H1 (cell line): ENCODE data around the gene ZNF496. TPM values are rescaled to one million over a fixed set of nuclear protein-coding genes. Genes with fewer than 3 reads are reported as not detected.

Experiments used
- CTCF ChIA-PET: fragments of 300-600 bp; sonication (Branson Sonifier 250); formaldehyde crosslinking; loops from one replicate; lab custom pipeline; 2021; ENCODE audit not compliant: partially characterized antibody; lab: Charles Lee
- POLR2A ChIA-PET: fragments of 300-600 bp; sonication (Branson Sonifier 250); formaldehyde crosslinking; loops from one replicate; lab custom pipeline; 2021; ENCODE audit warnings: inconsistent platforms; ENCODE audit not compliant: partially characterized antibody; lab: Charles Lee
- DNase-seq, 2 experiments: peaks; one replicate each; pipeline versions ENCODE4 v3.0.0 to v3.0.0-alpha.2; 2010 to 2022; ENCODE audit warnings: low spot score in 2 of 2, low read depth in 1 of 2, mixed read lengths in 1 of 2
- FAIRE-seq: peaks from 2 replicates; lab custom pipeline; 2011; peaks lifted over from hg19 to GRCh38; lab: Jason Lieb, UNC
- H2AFZ ChIP-seq: 2 replicates; pipeline ENCODE4 v1.8.1; 2012; ENCODE audit warnings: low read length, inconsistent platforms
- H2AK5ac ChIP-seq: 2 replicates; pipeline ENCODE4 v1.6.1; 2013; ENCODE audit warnings: low read depth, low read length
- H2BK120ac ChIP-seq: replicated peaks from 2 replicates; pipeline ENCODE3; 2013; ENCODE audit warnings: low read depth, low read length, inconsistent platforms
- H2BK12ac ChIP-seq: 2 replicates; pipeline ENCODE4 v1.6.1; 2013; ENCODE audit warnings: low read depth, low read length
- H2BK15ac ChIP-seq: 2 replicates; pipeline ENCODE4 v1.6.1; 2013; ENCODE audit warnings: low read length
- H2BK20ac ChIP-seq: 2 replicates; pipeline ENCODE4 v1.6.1; 2013; ENCODE audit warnings: low read length
- H2BK5ac ChIP-seq: 2 replicates; pipeline ENCODE4 v1.6.1; 2013; ENCODE audit warnings: low read depth, low read length
- H3K14ac ChIP-seq: 2 replicates; pipeline ENCODE4 v1.6.1; 2013; ENCODE audit warnings: inconsistent platforms; ENCODE audit not compliant: insufficient read length
- H3K18ac ChIP-seq: 2 replicates; pipeline ENCODE4 v1.6.1; 2013; ENCODE audit warnings: low read length; ENCODE audit errors: extremely low read depth
- H3K23ac ChIP-seq: 2 replicates; pipeline ENCODE4 v1.6.1; 2013; ENCODE audit warnings: inconsistent platforms; ENCODE audit not compliant: insufficient read length
- H3K23me2 ChIP-seq: 2 replicates; pipeline ENCODE4 v1.6.1; 2013; ENCODE audit warnings: low read depth, low read length
- H3K27ac ChIP-seq: 2 replicates; pipeline ENCODE4 v1.6.1; 2011; ENCODE audit warnings: low read depth, low read length, inconsistent platforms
- H3K27me3 ChIP-seq, 4 experiments: replicated peaks in 1 of 4; 1 replicate in 1 of 4; 2 replicates in 3 of 4; pipeline versions ENCODE4 v1.6.1 to v1.8.1; 2011 to 2013; ENCODE audit warnings: low read length in 3 of 4, mild to moderate bottlenecking in 3 of 4, inconsistent platforms in 2 of 4, mixed read lengths in 2 of 4, moderate library complexity in 1 of 4; ENCODE audit not compliant: control insufficient read depth in 3 of 4, insufficient read depth in 3 of 4; ENCODE audit errors: extremely low read depth in 1 of 4
- H3K36me3 ChIP-seq, 4 experiments: 2 replicates each; pipeline versions ENCODE4 v1.6.1 to v1.8.1; 2011 to 2013; ENCODE audit warnings: mild to moderate bottlenecking in 4 of 4, low read length in 3 of 4, moderate library complexity in 2 of 4, control low read depth in 1 of 4, inconsistent platforms in 1 of 4; ENCODE audit not compliant: insufficient read depth in 4 of 4, control insufficient read depth in 2 of 4
- H3K4ac ChIP-seq: replicated peaks from 2 replicates; pipeline ENCODE3; 2013; ENCODE audit warnings: low read length, low read depth, mixed read lengths, inconsistent platforms; ENCODE audit not compliant: insufficient read length
- H3K4me1 ChIP-seq, 4 experiments: replicated peaks in 1 of 4; 1 replicate in 1 of 4; 2 replicates in 3 of 4; pipeline versions ENCODE4 v1.6.1 to v1.8.1; 2011 to 2013; ENCODE audit warnings: low read length in 3 of 4, inconsistent platforms in 2 of 4, mixed read lengths in 1 of 4; ENCODE audit not compliant: insufficient read depth in 4 of 4, control insufficient read depth in 3 of 4
- H3K4me2 ChIP-seq, 2 experiments: 2 replicates each; pipeline versions ENCODE4 v1.6.1 to v1.8.1; 2011 to 2013; ENCODE audit warnings: low read depth in 2 of 2, low read length in 2 of 2, control low read depth in 1 of 2, inconsistent platforms in 1 of 2, mild to moderate bottlenecking in 1 of 2; ENCODE audit not compliant: insufficient read depth in 1 of 2
- H3K4me3 ChIP-seq, 4 experiments: fragments of 200-600, 300-600 bp in 1 of 4; sonication (generic), shearing (Covaris generic), sonication (Bioruptor Twin) in 1 of 4; 2 replicates each; pipeline versions ENCODE4 v1.5.1 to v1.8.1; 2011 to 2016; ENCODE audit warnings: low read length in 4 of 4, low read depth in 3 of 4, control low read depth in 2 of 4, inconsistent platforms in 2 of 4, mild to moderate bottlenecking in 2 of 4, mixed read lengths in 1 of 4, moderate library complexity in 1 of 4; ENCODE audit not compliant: insufficient read depth in 2 of 4; ENCODE audit errors: extremely low read depth in 1 of 4
- H3K56ac ChIP-seq: replicated peaks from 2 replicates; pipeline ENCODE3; 2013; ENCODE audit warnings: low read depth, mild to moderate bottlenecking, mixed read lengths, low read length, inconsistent platforms; ENCODE audit not compliant: insufficient read length
- H3K79me1 ChIP-seq: 2 replicates; pipeline ENCODE4 v1.6.1; 2013; ENCODE audit warnings: low read depth, low read length, control low read depth
- H3K79me2 ChIP-seq, 2 experiments: 2 replicates each; pipeline versions ENCODE4 v1.6.1 to v1.8.1; 2012 to 2013; ENCODE audit warnings: low read length in 2 of 2, mild to moderate bottlenecking in 2 of 2, inconsistent platforms in 1 of 2; ENCODE audit not compliant: insufficient read depth in 2 of 2, control insufficient read depth in 1 of 2
- H3K9ac ChIP-seq, 4 experiments: replicated peaks in 1 of 4; 1 replicate in 1 of 4; 2 replicates in 3 of 4; pipeline versions ENCODE4 v1.6.1 to v1.8.1; 2011 to 2013; ENCODE audit warnings: low read depth in 3 of 4, low read length in 3 of 4, control low read depth in 2 of 4, mild to moderate bottlenecking in 2 of 4, moderate library complexity in 2 of 4, inconsistent platforms in 1 of 4; ENCODE audit errors: extremely low read depth in 1 of 4
- H3K9me3 ChIP-seq, 2 experiments: 2 replicates each; pipeline versions ENCODE4 v1.6.1 to v1.8.1; 2012 to 2013; ENCODE audit warnings: mild to moderate bottlenecking in 2 of 2, moderate library complexity in 2 of 2, control low read depth in 1 of 2, inconsistent platforms in 1 of 2, low read depth in 1 of 2, low read length in 1 of 2, mixed read lengths in 1 of 2; ENCODE audit not compliant: insufficient read depth in 2 of 2
- H4K20me1 ChIP-seq, 2 experiments: replicated peaks in 1 of 2; 2 replicates each; pipeline versions ENCODE3 to v1.8.1; 2011 to 2013; ENCODE audit warnings: inconsistent platforms in 2 of 2, low read length in 2 of 2, mild to moderate bottlenecking in 1 of 2; ENCODE audit not compliant: insufficient read depth in 2 of 2, control insufficient read depth in 1 of 2
- H4K5ac ChIP-seq: 2 replicates; pipeline ENCODE4 v1.6.1; 2013; ENCODE audit warnings: low read length, low read depth, mixed read lengths, inconsistent platforms; ENCODE audit not compliant: insufficient read length
- H4K8ac ChIP-seq: 2 replicates; pipeline ENCODE4 v1.8.0; 2013; ENCODE audit warnings: mild to moderate bottlenecking, moderate library complexity, low read length, inconsistent platforms; ENCODE audit not compliant: insufficient read depth; ENCODE audit errors: extremely low read depth
- H4K91ac ChIP-seq: replicated peaks from 2 replicates; pipeline ENCODE3; 2013; ENCODE audit warnings: low read length, mixed read lengths, inconsistent platforms; ENCODE audit not compliant: insufficient read length
- CTCF ChIP-seq, 3 experiments: IDR thresholded peaks; 1 replicate in 2 of 3; 2 replicates in 1 of 3; pipeline versions ENCODE4 v1.5.1 to v1.6.1; 2011; ENCODE audit warnings: low read length in 3 of 3, mild to moderate bottlenecking in 3 of 3, inconsistent platforms in 2 of 3, low read depth in 1 of 3, moderate library complexity in 1 of 3; ENCODE audit not compliant: insufficient read depth in 1 of 3; ENCODE audit errors: control extremely low read depth in 1 of 3
- NANOG ChIP-seq: IDR thresholded peaks from 2 replicates; pipeline ENCODE4 v1.6.1; 2011; ENCODE audit warnings: low read length, low read depth, mild to moderate bottlenecking, inconsistent platforms; ENCODE audit not compliant: insufficient read depth, poor library complexity, severe bottlenecking
- SIN3A ChIP-seq, 2 experiments: IDR thresholded peaks in 1 of 2; conservative IDR thresholded peaks in 1 of 2; 2 replicates each; pipeline ENCODE4 v1.6.1; 2011 to 2012; ENCODE audit warnings: low read length in 2 of 2, improper control_type of control experiment in 1 of 2, low read depth in 1 of 2, mild to moderate bottlenecking in 1 of 2
- TAF1 ChIP-seq: IDR thresholded peaks from 2 replicates; pipeline ENCODE4 v1.6.1; 2011; ENCODE audit warnings: mild to moderate bottlenecking, low read depth, low read length
- USF2 ChIP-seq: IDR thresholded peaks from 2 replicates; pipeline ENCODE4 v1.6.1; 2011; ENCODE audit warnings: low read length, improper control_type of control experiment
- WGBS, 2 experiments: shearing (Covaris generic) in 1 of 2; methylation state at CpG; one replicate each; pipeline versions ENCODE4 v1.1.6 to v1.1.7; 2013 to 2015; ENCODE audit warnings: low lambda C conversion rate in 2 of 2, mixed read lengths in 2 of 2, inconsistent platforms in 1 of 2, low coverage in 1 of 2, missing lambda C conversion rate in 1 of 2; ENCODE audit not compliant: insufficient replicate concordance in 2 of 2, insufficient coverage in 1 of 2, insufficient read length in 1 of 2; ENCODE audit errors: extremely low coverage in 1 of 2, missing lambda C conversion rate in 1 of 2; 5-methylcytosine and 5-hydroxymethylcytosine counted together
- polyA plus RNA-seq, 7 experiments: library from polyadenylated mRNA; depleted of rRNA in 3 of 7; stranded (reverse) in 5 of 7; unstranded in 2 of 7; fragments of >200 nt in 5 of 7; fragments of 200-250 nt in 2 of 7; gene quantifications; 1 replicate in 5 of 7; 2 replicates in 1 of 7; 4 replicates in 1 of 7; pipeline versions ENCODE4 v1.2.1 to v1.2.3, GENCODE V29; 2011 to 2013; ENCODE audit warnings: missing spikeins in 2 of 7, mixed read lengths in 2 of 7
- total RNA-seq: library from RNA; stranded (reverse); fragmentation: NEBNext Ultra II Directional; extraction: Animal tissue kit (Norgen Biotek cat#: 25700); gene quantifications from 2 replicates; pipeline ENCODE4 v1.2.1, GENCODE V29; 2021

ZNF496 gene
- total and polyA plus RNA-seq, 2 of the 8 experiments (the other 6 are each of a cell fraction or from before 2014, with no cell fraction given), result 27.9 to 71.4 TPM

- H3K9ac ChIP-seq, result no peak overlapping the region
- no peak overlapping the region for H3K4ac ChIP-seq
- peak overlapping the region; percentile 76; the same call in 1 of the 2 replicates for H3K18ac ChIP-seq
- no peak overlapping the region for H3K4me2 ChIP-seq
- H4K8ac ChIP-seq, result no peak overlapping the region
- H3K56ac ChIP-seq, result no peak overlapping the region
- H2BK12ac ChIP-seq, result no peak overlapping the region
- H3K23ac ChIP-seq, result no peak overlapping the region
- H2BK120ac ChIP-seq, result peak overlapping the region; percentile 12
- H4K20me1 ChIP-seq, result no peaks in the 10 kb centered on the region
- H2BK20ac ChIP-seq, result peak overlapping the region; percentile 48; the same call in 1 of the 2 replicates
- H2BK15ac ChIP-seq, result 0 out of 2 replicates have a peak overlapping the region, but pooled peaks have one; percentile 16
- DNase-seq (no peak), FAIRE-seq (no peak)
- 93% methylated on average over 8 of the region's 8 CpGs; no CpG with 5 or more reads in 1 of the 2 experiments for WGBS, 2 experiments
- POLR2A ChIA-PET, result interaction anchor here (1.8 to 8.1 kb wide), 3 partner anchors 12 to 35 kb away, joined by 5 to 46 read pairs (median 5); partner anchors contain the start of gene ZNF496
- peaks cover 17 to 29% (median 22%) of the 10 kb centered on the region in 4 experiments for H3K36me3 ChIP-seq
- H3K4me3 ChIP-seq, result no peak overlapping the region; a peak in 1 of 8 replicates
- H3K79me2 ChIP-seq, result no peaks in the 10 kb centered on the region
- peak overlapping the region; percentile 27; the same call in 1 of the 2 replicates for H2BK5ac ChIP-seq
- H3K9me3 ChIP-seq, result peaks cover 0 to 8% of the 10 kb centered on the region in 2 experiments; a peak in 1 of 4 replicates
- no peak overlapping the region for H3K14ac ChIP-seq
- H3K79me1 ChIP-seq, result peaks cover 4% of the 10 kb centered on the region; the same call in 1 of the 2 replicates
- no peaks in the 10 kb centered on the region for H3K27me3 ChIP-seq
- H3K4me1 ChIP-seq, result peaks cover 23 to 50% (median 46%) of the 10 kb centered on the region in 4 experiments
- no peak overlapping the region for H4K91ac ChIP-seq
- no peak overlapping the region for H3K27ac ChIP-seq
- no peak overlapping the region for H2AFZ ChIP-seq
- CTCF ChIA-PET, result interaction anchor here (1.0 kb wide), 1 partner anchor 9 kb away, joined by 4 read pairs; no protein-coding TSS in a partner anchor
- H2AK5ac ChIP-seq, result peak overlapping the region; percentile 89; the same call in 1 of the 2 replicates
- no peaks in the 10 kb centered on the region; the same call in 1 of the 2 replicates for H3K23me2 ChIP-seq
- H4K5ac ChIP-seq, result no peak overlapping the region
- no peak for TF ChIP-seq CTCF (IDR thresholded peaks at IDR 0.05; ENCODE audit: control extremely low read depth in 1 of 3, insufficient read depth in 1 of 3, low read depth in 1 of 3, low read length in 3 of 3)
- no peak for TF ChIP-seq USF2
- no peak for TF ChIP-seq TAF1
- no peak for TF ChIP-seq SIN3A (conservative IDR thresholded peaks at IDR 0.05 in 1 of 2, IDR thresholded peaks at IDR 0.05 in 1 of 2; ENCODE audit: low read depth in 1 of 2, low read length in 2 of 2)
- TF ChIP-seq NANOG, result no peak
Observed at GRCh38 chr1:247296599-247297180, 35.0 kb downstream of the ZNF496 start.
